Liver (tissue), 9 donors: ENCODE measurements around the gene UBAP1. TPM values are rescaled to one million over a fixed set of nuclear protein-coding genes. Genes with fewer than 3 reads are reported as not detected.
"Not testable (repeated sequence)": the region's sequence is repeated elsewhere in the genome, so short reads cannot be mapped to it uniquely, and the experiment has no call there.

Source experiments
- DNase-seq: peaks from one replicate; pipeline ENCODE4 v3.0.0-alpha.2; 2017; ENCODE audit warnings: low spot score
- H3K27ac ChIP-seq, 2 donors: one replicate each; pipeline ENCODE4 v1.7.0; 2013; ENCODE audit warnings: inconsistent platforms in 2 of 2, low read length in 2 of 2, control low read depth in 1 of 2, low read depth in 1 of 2, mild to moderate bottlenecking in 1 of 2
- H3K27me3 ChIP-seq, 4 donors: one replicate each; pipeline versions ENCODE4 v1.6.1 to v1.7.0; 2013; ENCODE audit warnings: low read length in 3 of 4, inconsistent platforms in 1 of 4, mild to moderate bottlenecking in 1 of 4, moderate library complexity in 1 of 4; ENCODE audit not compliant: control insufficient read depth in 4 of 4, insufficient read depth in 4 of 4
- H3K36me3 ChIP-seq, 4 donors: one replicate each; pipeline versions ENCODE4 v1.6.1 to v1.7.0; 2013; ENCODE audit warnings: low read length in 3 of 4, mild to moderate bottlenecking in 3 of 4, low read depth in 1 of 4, moderate library complexity in 1 of 4; ENCODE audit not compliant: control insufficient read depth in 4 of 4, insufficient read depth in 3 of 4
- H3K4me1 ChIP-seq, 4 donors: one replicate each; pipeline versions ENCODE4 v1.6.1 to v1.7.0; 2013; ENCODE audit warnings: low read length in 3 of 4, mild to moderate bottlenecking in 3 of 4, moderate library complexity in 1 of 4; ENCODE audit not compliant: control insufficient read depth in 4 of 4, insufficient read depth in 4 of 4
- H3K4me3 ChIP-seq, 3 donors: one replicate each; pipeline versions ENCODE4 v1.6.1 to v1.7.0; 2013; ENCODE audit warnings: low read length in 3 of 3, control low read depth in 1 of 3, low read depth in 1 of 3, mild to moderate bottlenecking in 1 of 3
- H3K9ac ChIP-seq, 2 donors: one replicate each; pipeline ENCODE4 v1.7.0; 2013; ENCODE audit warnings: low read length in 2 of 2, mild to moderate bottlenecking in 2 of 2, moderate library complexity in 2 of 2, control low read depth in 1 of 2, low read depth in 1 of 2
- H3K9me3 ChIP-seq, 4 donors: one replicate each; pipeline versions ENCODE4 v1.6.1 to v1.7.0; 2013; ENCODE audit warnings: low read length in 3 of 4; ENCODE audit not compliant: control insufficient read depth in 4 of 4
- ATF3 ChIP-seq: IDR thresholded peaks from 2 replicates; pipeline ENCODE4 v1.6.1; 2016; ENCODE audit warnings: antibody characterized with exemption
- CTCF ChIP-seq: fragments of 150-350 bp; IDR thresholded peaks from 2 replicates; pipeline ENCODE4 v1.5.1; 2017; ENCODE audit warnings: improper control_type of control experiment, low read depth, low read length; ENCODE audit not compliant: missing input control
- EGR1 ChIP-seq, 2 donors: IDR thresholded peaks; 2 replicates each; pipeline ENCODE4 v1.6.1; 2016 to 2018; ENCODE audit warnings: antibody characterized with exemption in 2 of 2, low read depth in 2 of 2
- FOXA1 ChIP-seq: IDR thresholded peaks from 2 replicates; pipeline ENCODE4 v1.6.1; 2016; ENCODE audit warnings: antibody characterized with exemption
- FOXA2 ChIP-seq: IDR thresholded peaks from 2 replicates; pipeline ENCODE4 v1.6.1; 2016; ENCODE audit warnings: antibody characterized with exemption
- GABPA ChIP-seq, 2 donors: IDR thresholded peaks in 1 of 2; conservative IDR thresholded peaks in 1 of 2; 2 replicates each; pipeline ENCODE4 v1.6.1; 2016; ENCODE audit warnings: antibody characterized with exemption in 2 of 2, mild to moderate bottlenecking in 1 of 2, moderate library complexity in 1 of 2
- HNF4A ChIP-seq, 2 donors: conservative IDR thresholded peaks; 2 replicates each; pipeline ENCODE4 v1.6.1; 2016; ENCODE audit warnings: antibody characterized with exemption in 2 of 2, mild to moderate bottlenecking in 2 of 2
- JUND ChIP-seq, 2 donors: IDR thresholded peaks; 2 replicates each; pipeline ENCODE4 v1.6.1; 2016; ENCODE audit warnings: antibody characterized with exemption in 2 of 2
- MAX ChIP-seq: IDR thresholded peaks from 2 replicates; pipeline ENCODE4 v1.6.1; 2016; ENCODE audit warnings: antibody characterized with exemption
- NR2F2 ChIP-seq: IDR thresholded peaks from 2 replicates; pipeline ENCODE4 v1.6.1; 2016; ENCODE audit warnings: antibody characterized with exemption
- REST ChIP-seq: IDR thresholded peaks from 2 replicates; pipeline ENCODE4 v1.6.1; 2016; ENCODE audit warnings: antibody characterized with exemption, mild to moderate bottlenecking
- RXRA ChIP-seq, 2 donors: IDR thresholded peaks; 2 replicates each; pipeline ENCODE4 v1.6.1; 2017 to 2018; ENCODE audit warnings: antibody characterized with exemption in 2 of 2, mild to moderate bottlenecking in 1 of 2
- SP1 ChIP-seq: IDR thresholded peaks from 2 replicates; pipeline ENCODE4 v1.6.1; 2018; ENCODE audit warnings: antibody characterized with exemption, mild to moderate bottlenecking
- YY1 ChIP-seq: IDR thresholded peaks from 2 replicates; pipeline ENCODE4 v1.6.1; 2016; ENCODE audit warnings: antibody characterized with exemption, mild to moderate bottlenecking
- WGBS: extraction: QIAGEN DNeasy Blood & Tissue Kit; methylation state at CpG from one replicate; pipeline ENCODE4 v1.1.7; 2013; 5-methylcytosine and 5-hydroxymethylcytosine counted together
- polyA plus RNA-seq, 2 donors: library from polyadenylated mRNA; stranded (reverse) in 1 of 2; unstranded in 1 of 2; fragments of 200-250 nt in 1 of 2; fragments of >200 nt in 1 of 2; fragmentation: Nextera tagmentation in 1 of 2; extraction: Ambion mirVana in 1 of 2; gene quantifications; one replicate each; pipeline versions ENCODE4 v1.2.1 to v1.2.3, GENCODE V29; 2013 to 2015
- total RNA-seq, 2 donors: library from RNA; depleted of rRNA; stranded (reverse); fragments of >200 nt; gene quantifications; one replicate each; pipeline ENCODE4 v1.2.3, GENCODE V29; 2014
- donor health status: healthy.
- donor health status: healthy.
- donor health status: healthy.
- donor health status: healthy.
- donor health status: healthy.

The UBAP1 gene
- total and polyA plus RNA-seq, 4 donors: 21.2 to 31.6 (median 23.7) TPM

- no peak overlapping the region for H3K4me3 ChIP-seq
- no peak for DNase-seq
- H3K4me1 ChIP-seq: no peaks in the 10 kb centered on the region
- no peak overlapping the region for H3K9ac ChIP-seq
- H3K9me3 ChIP-seq: no peaks in the 10 kb centered on the region
- TF ChIP-seq NR2F2 (no peak), FOXA1 (no peak), REST (no peak), YY1 (no peak), ATF3 (no peak), MAX (no peak), HNF4A (conservative IDR thresholded peaks at IDR 0.05) (no peak), SP1 (no peak), RXRA (IDR thresholded peaks at IDR 0.05) (no peak), FOXA2 (no peak), JUND (IDR thresholded peaks at IDR 0.05) (no peak), CTCF (no peak), GABPA (IDR thresholded peaks at IDR 0.05 in 1 of 2, conservative IDR thresholded peaks at IDR 0.05 in 1 of 2) (no peak), EGR1 (IDR thresholded peaks at IDR 0.05; ENCODE audit: low read depth in 2 of 2) (no peak)
- no peaks in the 10 kb centered on the region for H3K27me3 ChIP-seq
- WGBS: 86% methylated on average over 1 of the region's 1 CpG
- H3K27ac ChIP-seq: no peak overlapping the region
- no peaks in the 10 kb centered on the region for H3K36me3 ChIP-seq
These were observed 32.6 kb downstream of the UBAP1 start for GRCh38 chr9:34211395-34211794.

- H3K27me3 ChIP-seq, H3K9ac ChIP-seq, H3K27ac ChIP-seq, H3K36me3 ChIP-seq, H3K4me1 ChIP-seq, H3K9me3 ChIP-seq, H3K4me3 ChIP-seq, DNase-seq: not testable (repeated sequence)
- 93% methylated on average over 4 of the region's 4 CpGs for WGBS
These were observed 35.6 kb downstream of the UBAP1 start for GRCh38 chr9:34214354-34215000.
